ENCODE data around the gene ALG14. TPM values are rescaled to one million over a fixed set of nuclear protein-coding genes. Genes with fewer than 3 reads are reported as not detected.

The ALG14 gene
- total and polyA plus RNA-seq, 2 of the 4 experiments (the other 2 are of a cell fraction): 1.7 to 2.0 TPM

DNA sequence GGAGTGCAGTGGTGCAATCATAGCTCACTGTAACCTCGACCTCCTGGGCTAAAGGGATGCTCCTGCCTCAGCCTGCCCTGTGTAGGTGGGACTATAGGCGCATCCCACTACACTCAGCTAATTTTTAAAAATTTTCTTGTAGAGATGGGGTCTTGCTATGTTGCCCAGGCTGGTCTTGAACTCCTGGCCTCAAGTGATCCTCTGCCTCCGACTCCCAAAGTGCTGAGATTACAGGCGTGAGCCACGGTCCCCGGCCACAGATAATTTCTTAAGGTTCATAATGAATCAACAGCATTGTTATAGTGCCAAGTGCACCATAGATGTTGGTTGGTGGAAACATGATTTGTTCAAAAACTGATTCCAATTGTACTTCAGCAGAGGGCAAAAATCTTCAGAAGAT, 103.6 kb downstream of the ALG14 start:
- no peaks in the 10 kb centered on the region for H3K36me3 ChIP-seq (ENCODE audit: control insufficient read depth, insufficient read depth, low read length)
- POLR2A ChIA-PET (ENCODE audit: unreplicated experiment): no interaction called here

More for the DNA sequence above, 103.6 kb downstream of the ALG14 start:
- in situ Hi-C loops (cut with MboI; ENCODE audit: low sequenced_read_pairs): no loop called here
- Histone ChIP-seq H3K27ac (ENCODE audit: insufficient read depth, low read length) (no peak overlapping the region), H3K4ac (ENCODE audit: low read depth, low read length) (no peak overlapping the region), H2AK9ac (replicated peaks; ENCODE audit: low read depth, low read length, poor library complexity) (no peak overlapping the region), H2AK5ac (ENCODE audit: low read depth, low read length) (no peak overlapping the region), H2BK15ac (ENCODE audit: low read depth, low read length) (peak overlapping the region; percentile 58; the same call in 1 of the 3 replicates), H3K9me1 (ENCODE audit: insufficient read depth, low read length) (0 out of 2 replicates have a peak, but pooled peaks cover 2% of the 10 kb centered on the region), H3K79me1 (ENCODE audit: low read depth in 1 of 2, low read length in 2 of 2) (no peaks in the 10 kb centered on the region; a peak in 1 of 4 replicates), H2AFZ (replicated peaks; ENCODE audit: low read length, poor library complexity) (no peak overlapping the region), H4K8ac (ENCODE audit: low read depth in 2 of 2, low read length in 2 of 2) (no peak overlapping the region), H3K4me2 (ENCODE audit: low read depth, low read length) (no peak overlapping the region), H3K27me3 (ENCODE audit: control insufficient read depth, insufficient read depth, low read length) (no peaks in the 10 kb centered on the region), H3K4me3 (ENCODE audit: insufficient read depth, low read depth, low read length) (no peak overlapping the region), H3K14ac (replicated peaks; ENCODE audit: low read depth, low read length) (no peak overlapping the region), H4K20me1 (ENCODE audit: insufficient read depth, low read length) (no peaks in the 10 kb centered on the region), H2BK120ac (ENCODE audit: low read depth, low read length) (peak overlapping the region; percentile 39; the same call in 1 of the 2 replicates), H3K9ac (ENCODE audit: low read depth, low read length) (no peak overlapping the region), H3K18ac (ENCODE audit: low read depth, low read length) (no peak overlapping the region), H3K4me1 (ENCODE audit: control insufficient read depth, insufficient read depth, low read length) (peaks cover 12% of the 10 kb centered on the region), H2BK20ac (ENCODE audit: low read depth, low read length) (no peak overlapping the region), H2BK5ac (ENCODE audit: low read depth, low read length, poor library complexity, severe bottlenecking) (no peak overlapping the region), H3K9me3 (ENCODE audit: control insufficient read depth, insufficient read depth, low read length) (no peaks in the 10 kb centered on the region), H3K23ac (ENCODE audit: low read depth, low read length) (no peak overlapping the region), H4K91ac (ENCODE audit: insufficient read depth, low read depth, low read length) (no peak overlapping the region), H3K56ac (ENCODE audit: extremely low read depth, insufficient read depth, low read length) (no peak overlapping the region), H4K5ac (ENCODE audit: low read depth, low read length) (no peak overlapping the region)
- CTCF ChIA-PET: no interaction called here
- dilution Hi-C loops (cut with HindIII; ENCODE audit: low sequenced_read_pairs, unreplicated experiment): no loop called here
- WGBS, 2 experiments (ENCODE audit: extremely low coverage in 2 of 2, insufficient read length in 1 of 2): no CpG with 5 or more reads among the region's 6 CpGs
- DNase-seq (no peak), ATAC-seq (ENCODE audit: low read depth) (no peak)
- BruUV-seq (replicated peaks): no TSS peak
- intact Hi-C loops (cut with micrococcal nuclease): no loop called here
- TF ChIP-seq RFX5 (IDR thresholded peaks at IDR 0.05; ENCODE audit: low read depth, low read length) (no peak), CHD1 (IDR thresholded peaks at IDR 0.05; ENCODE audit: low read depth, low read length) (no peak), MAFK (IDR thresholded peaks at IDR 0.05; ENCODE audit: low read depth, low read length) (no peak), BHLHE40 (IDR thresholded peaks at IDR 0.05; ENCODE audit: low read depth, low read length) (no peak), SMC3 (IDR thresholded peaks at IDR 0.05; ENCODE audit: low read depth, low read length) (no peak), MXI1 (IDR thresholded peaks at IDR 0.05; ENCODE audit: borderline replicate concordance, low read depth, low read length) (no peak), MAZ (IDR thresholded peaks at IDR 0.05; ENCODE audit: borderline replicate concordance, low read depth, low read length) (no peak), NFE2L2 (IDR thresholded peaks at IDR 0.05; ENCODE audit: low read depth, low read length) (no peak), POLR2A (IDR thresholded peaks at IDR 0.05; ENCODE audit: low read depth, low read length) (no peak)
- TF ChIP-seq, protein P1, sequence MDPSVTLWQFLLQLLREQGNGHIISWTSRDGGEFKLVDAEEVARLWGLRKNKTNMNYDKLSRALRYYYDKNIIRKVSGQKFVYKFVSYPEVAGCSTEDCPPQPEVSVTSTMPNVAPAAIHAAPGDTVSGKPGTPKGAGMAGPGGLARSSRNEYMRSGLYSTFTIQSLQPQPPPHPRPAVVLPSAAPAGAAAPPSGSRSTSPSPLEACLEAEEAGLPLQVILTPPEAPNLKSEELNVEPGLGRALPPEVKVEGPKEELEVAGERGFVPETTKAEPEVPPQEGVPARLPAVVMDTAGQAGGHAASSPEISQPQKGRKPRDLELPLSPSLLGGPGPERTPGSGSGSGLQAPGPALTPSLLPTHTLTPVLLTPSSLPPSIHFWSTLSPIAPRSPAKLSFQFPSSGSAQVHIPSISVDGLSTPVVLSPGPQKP (IDR thresholded peaks at IDR 0.05; ENCODE audit: borderline replicate concordance, low read depth, low read length): no peak
- TF ChIP-seq, protein P2, sequence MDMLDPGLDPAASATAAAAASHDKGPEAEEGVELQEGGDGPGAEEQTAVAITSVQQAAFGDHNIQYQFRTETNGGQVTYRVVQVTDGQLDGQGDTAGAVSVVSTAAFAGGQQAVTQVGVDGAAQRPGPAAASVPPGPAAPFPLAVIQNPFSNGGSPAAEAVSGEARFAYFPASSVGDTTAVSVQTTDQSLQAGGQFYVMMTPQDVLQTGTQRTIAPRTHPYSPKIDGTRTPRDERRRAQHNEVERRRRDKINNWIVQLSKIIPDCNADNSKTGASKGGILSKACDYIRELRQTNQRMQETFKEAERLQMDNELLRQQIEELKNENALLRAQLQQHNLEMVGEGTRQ (IDR thresholded peaks at IDR 0.05; ENCODE audit: low read depth, low read length): no peak
- TF ChIP-seq, protein P3, sequence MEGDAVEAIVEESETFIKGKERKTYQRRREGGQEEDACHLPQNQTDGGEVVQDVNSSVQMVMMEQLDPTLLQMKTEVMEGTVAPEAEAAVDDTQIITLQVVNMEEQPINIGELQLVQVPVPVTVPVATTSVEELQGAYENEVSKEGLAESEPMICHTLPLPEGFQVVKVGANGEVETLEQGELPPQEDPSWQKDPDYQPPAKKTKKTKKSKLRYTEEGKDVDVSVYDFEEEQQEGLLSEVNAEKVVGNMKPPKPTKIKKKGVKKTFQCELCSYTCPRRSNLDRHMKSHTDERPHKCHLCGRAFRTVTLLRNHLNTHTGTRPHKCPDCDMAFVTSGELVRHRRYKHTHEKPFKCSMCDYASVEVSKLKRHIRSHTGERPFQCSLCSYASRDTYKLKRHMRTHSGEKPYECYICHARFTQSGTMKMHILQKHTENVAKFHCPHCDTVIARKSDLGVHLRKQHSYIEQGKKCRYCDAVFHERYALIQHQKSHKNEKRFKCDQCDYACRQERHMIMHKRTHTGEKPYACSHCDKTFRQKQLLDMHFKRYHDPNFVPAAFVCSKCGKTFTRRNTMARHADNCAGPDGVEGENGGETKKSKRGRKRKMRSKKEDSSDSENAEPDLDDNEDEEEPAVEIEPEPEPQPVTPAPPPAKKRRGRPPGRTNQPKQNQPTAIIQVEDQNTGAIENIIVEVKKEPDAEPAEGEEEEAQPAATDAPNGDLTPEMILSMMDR (conservative IDR thresholded peaks at IDR 0.05; ENCODE audit: low read depth, low read length): no peak
